Activated naive CD8-positive, alpha-beta T cell (primary cell): ENCODE results near the gene EFCAB13.

Experiments used
- H3K27ac Mint-ChIP-seq: one replicate; pipeline ENCODE4 v1.8.0; 2021; ENCODE audit warnings: mixed read lengths
- H3K27me3 Mint-ChIP-seq: one replicate; pipeline ENCODE4 v1.8.0; 2021; ENCODE audit warnings: mixed read lengths
- H3K36me3 Mint-ChIP-seq: one replicate; pipeline ENCODE4 v1.8.0; 2021; ENCODE audit warnings: mixed read lengths
- H3K4me1 Mint-ChIP-seq: one replicate; pipeline ENCODE4 v1.8.0; 2021; ENCODE audit warnings: low read depth, mixed read lengths
- H3K4me3 Mint-ChIP-seq: one replicate; pipeline ENCODE4 v1.8.0; 2021; ENCODE audit warnings: mild to moderate bottlenecking, mixed read lengths
- H3K9me3 Mint-ChIP-seq: one replicate; pipeline ENCODE4 v1.8.0; 2021; ENCODE audit warnings: low read depth, mixed read lengths

EFCAB13 gene, protein sequence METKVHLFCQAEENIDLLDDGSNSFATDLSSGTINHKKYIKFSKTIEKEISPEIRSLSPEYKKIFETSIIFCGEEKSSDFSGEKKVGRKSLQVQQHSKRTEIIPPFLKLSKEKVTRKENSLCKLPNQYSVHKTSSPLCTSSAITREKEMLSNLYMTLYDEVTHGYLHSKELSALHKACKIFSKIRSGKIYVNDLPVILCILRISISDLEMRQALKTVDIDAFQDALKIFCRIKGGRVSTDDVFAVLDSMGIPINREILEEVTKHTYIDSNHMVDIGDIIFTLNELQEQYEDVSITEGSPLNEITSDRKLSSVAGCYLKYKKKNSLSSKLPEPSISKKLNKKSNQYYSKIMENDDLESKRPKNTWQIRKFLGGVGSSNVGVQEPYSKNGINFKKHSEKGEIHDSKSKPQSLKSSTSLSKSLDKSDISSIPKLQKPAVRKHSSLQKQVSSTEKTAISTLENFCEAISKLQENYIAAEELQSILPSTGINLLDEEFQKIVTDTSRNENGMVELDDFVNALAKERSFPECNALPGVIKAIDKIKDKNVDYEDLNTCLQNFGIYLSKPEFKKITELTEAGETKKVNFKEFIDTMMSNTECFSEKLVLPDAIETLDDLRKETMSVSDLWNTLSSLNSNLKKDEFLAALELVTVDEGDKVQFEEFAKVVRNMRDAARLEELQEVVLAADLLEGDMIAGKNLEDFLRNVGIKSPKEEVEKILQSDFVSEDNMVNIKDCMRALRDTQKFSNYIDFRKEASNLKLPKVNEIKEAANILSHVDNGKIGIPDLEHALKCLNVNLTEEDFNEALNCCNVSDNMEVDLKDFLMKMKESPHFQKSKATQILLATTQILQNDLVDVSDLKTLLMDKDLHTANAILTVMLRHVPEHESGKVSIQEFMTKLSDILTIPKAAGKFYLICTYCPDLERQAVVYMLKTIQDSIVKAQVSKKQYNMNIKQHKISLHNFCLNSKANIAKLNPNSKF

DNA sequence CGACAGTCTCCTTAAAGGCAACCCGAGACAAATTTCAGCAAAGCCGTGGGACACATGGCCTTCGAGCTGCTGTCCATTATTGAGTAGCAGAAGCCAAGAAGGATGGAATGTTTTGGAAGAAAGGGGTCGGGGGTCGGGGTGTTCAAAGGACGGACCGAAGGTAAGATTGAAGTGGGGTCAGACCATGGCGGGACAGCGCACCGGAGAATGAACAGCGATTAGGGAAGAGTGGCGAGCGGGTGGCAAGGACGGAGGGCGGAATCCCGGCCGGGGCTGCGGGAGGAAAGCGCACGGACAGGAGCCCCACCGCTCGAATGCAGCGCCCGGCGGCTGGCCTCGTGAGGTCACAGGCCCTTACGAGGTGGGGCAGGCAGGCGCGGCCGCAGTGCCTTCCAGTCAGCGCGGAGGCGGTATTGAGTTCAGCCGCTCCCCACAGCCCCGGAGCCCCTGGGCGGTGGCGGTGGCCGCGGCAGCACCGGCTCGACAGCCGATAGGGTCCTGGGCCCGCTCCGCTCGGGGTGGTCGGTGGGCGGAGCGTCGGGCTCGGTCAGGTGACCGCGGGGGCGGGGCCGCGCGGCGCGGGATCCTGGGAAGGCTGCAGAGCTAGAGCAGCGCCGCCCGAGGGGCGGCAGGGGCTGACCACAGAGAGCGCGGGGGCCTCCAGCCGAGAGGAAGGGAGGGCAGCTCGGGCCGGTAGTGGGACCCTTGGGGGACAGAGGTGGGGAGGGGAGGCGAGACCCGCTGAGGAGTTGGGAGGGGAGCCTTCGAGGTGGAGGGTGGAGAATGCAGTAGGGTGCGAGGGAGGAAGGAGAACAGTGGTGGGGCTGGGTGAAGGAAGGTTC is at the start of gene EFCAB13:
TSS of gene EFCAB13 (plus strand) at position 574 of the 842 bp plus-strand sequence. CDS start 4,399 bp downstream, outside the sequence.
- Mint-ChIP-seq H3K36me3 (no peaks in the 10 kb centered on the region), H3K4me1 (peaks cover 19% of the 10 kb centered on the region), H3K9me3 (no peaks in the 10 kb centered on the region), H3K4me3 (peak within 1 kb of the TSS; percentile 97), H3K27me3 (no peaks in the 10 kb centered on the region), H3K27ac (peak within 1 kb of the TSS; percentile 93)

DNA sequence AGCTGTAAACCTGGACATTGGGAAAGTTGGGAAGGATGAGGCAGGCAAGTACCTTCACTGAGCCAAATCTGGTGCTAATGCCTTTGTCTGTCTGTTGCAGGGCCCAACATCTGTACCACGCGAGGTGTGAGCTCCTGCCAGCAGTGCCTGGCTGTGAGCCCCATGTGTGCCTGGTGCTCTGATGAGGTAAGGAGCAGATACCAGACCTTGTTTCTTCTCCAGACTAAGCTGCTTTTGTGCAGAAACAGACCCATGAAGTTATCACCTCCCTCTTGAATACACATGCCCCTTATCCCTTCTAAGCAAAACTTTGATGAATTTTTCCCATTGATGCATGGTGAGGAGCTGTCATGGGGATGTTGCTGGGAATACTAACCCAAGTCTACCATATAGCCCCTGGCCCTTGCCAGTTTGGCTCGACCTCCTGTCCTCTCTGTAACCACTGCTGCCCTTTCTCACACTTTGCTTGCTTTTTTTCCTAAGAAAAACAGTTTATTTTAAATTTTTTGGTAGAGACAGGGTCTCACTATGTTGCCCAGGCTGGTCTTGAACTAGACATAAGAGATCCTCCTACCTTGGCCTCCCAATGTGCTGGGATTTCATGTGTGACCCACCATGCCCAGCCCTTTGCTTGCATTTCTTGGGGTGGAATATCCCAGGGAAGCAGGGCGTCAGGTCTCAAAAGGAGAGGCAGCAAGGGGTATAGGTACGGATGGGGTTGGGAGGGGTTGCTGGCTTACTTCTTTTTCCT is 49.3 kb upstream of the EFCAB13 start:
- Mint-ChIP-seq H3K27me3 (peaks cover 4% of the 10 kb centered on the region), H3K27ac (no peak overlapping the region), H3K4me3 (no peak overlapping the region), H3K4me1 (no peaks in the 10 kb centered on the region), H3K9me3 (no peaks in the 10 kb centered on the region), H3K36me3 (peaks cover 2% of the 10 kb centered on the region)

DNA sequence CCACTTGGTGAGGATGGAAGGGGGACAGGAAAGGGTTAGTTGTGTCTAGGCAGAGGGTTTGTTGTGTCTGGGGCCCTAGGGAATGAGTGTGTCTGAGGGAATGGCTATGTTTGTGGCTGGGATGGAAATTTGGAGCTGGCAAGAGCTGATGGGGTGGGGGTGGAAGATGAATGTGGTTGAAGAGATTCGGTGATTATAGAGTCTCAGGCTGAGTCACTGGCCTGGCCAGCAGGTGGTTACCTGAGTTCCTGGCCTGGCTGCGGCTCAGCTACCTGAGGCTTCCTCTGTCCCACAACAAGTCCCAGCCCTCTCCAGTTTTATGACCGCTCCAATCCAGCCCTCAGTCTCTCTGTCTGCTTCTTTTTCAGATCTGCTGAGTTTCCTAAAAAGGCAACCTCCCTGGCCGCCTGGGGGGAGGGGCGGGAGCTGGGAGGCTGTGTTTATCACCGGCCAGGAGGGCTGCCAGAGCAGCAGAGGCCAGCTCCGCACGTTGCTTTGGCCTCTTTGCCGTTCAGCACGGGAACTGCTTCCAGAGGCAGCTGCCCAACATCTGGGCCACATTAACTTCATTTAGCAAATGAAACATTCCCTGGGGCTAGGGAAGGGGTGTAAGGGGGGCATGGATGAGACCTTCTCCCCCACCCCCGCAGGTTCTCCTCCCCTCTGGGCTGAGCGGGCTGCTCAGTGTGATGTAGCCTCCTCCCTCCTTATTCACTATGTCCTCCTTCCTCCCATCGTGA is 48.3 kb upstream of the EFCAB13 start:
- Mint-ChIP-seq H3K27me3 (peaks cover 4% of the 10 kb centered on the region), H3K9me3 (no peaks in the 10 kb centered on the region), H3K4me3 (no peak overlapping the region), H3K36me3 (no peaks in the 10 kb centered on the region), H3K27ac (no peak overlapping the region), H3K4me1 (no peaks in the 10 kb centered on the region)

DNA sequence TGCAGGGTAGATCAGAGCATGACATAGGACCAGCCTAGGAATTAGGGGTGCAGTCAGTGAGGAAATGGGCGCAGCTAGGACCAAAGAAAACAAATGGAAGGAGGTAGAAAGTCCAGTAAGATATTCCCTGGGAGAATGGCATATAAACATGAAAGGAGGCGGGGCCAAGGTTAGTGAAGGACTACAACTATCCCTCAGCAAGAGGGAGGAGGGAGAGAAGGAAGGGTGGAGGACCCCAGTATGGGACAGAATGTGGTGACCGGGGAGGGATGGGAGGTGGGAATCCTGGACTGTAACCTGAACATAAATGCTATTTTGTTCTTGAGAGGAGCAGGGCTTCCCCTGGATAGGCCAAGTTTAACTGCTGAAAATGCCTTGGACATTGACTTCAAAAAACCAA is 47.3 kb upstream of the EFCAB13 start:
- Mint-ChIP-seq H3K4me1 (no peaks in the 10 kb centered on the region), H3K4me3 (no peak overlapping the region), H3K27me3 (peaks cover 4% of the 10 kb centered on the region), H3K9me3 (no peaks in the 10 kb centered on the region), H3K27ac (no peak overlapping the region), H3K36me3 (no peaks in the 10 kb centered on the region)

DNA sequence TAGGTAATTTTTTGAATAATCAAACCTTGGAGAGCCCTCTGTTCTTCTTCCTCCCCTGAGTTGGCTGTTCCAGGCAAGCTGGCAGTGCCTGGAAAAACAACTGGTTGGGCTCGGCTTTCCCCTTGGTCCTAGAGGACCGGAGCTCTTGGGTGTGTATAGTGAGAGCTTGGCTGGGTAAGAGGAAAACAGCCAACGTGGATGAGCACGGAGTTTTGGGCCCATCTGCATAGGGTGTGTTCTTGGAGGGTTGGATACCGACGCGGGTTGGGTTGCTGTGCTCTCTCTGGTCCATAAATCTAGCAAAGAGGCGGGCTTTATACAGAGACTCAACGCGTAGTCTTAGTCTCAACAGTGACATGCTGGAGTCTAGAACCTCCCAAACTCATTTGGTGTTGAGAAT is 46.9 kb upstream of the EFCAB13 start:
- Mint-ChIP-seq H3K27me3 (peaks cover 4% of the 10 kb centered on the region), H3K4me3 (no peak overlapping the region), H3K9me3 (no peaks in the 10 kb centered on the region), H3K27ac (no peak overlapping the region), H3K4me1 (no peaks in the 10 kb centered on the region), H3K36me3 (no peaks in the 10 kb centered on the region)

DNA sequence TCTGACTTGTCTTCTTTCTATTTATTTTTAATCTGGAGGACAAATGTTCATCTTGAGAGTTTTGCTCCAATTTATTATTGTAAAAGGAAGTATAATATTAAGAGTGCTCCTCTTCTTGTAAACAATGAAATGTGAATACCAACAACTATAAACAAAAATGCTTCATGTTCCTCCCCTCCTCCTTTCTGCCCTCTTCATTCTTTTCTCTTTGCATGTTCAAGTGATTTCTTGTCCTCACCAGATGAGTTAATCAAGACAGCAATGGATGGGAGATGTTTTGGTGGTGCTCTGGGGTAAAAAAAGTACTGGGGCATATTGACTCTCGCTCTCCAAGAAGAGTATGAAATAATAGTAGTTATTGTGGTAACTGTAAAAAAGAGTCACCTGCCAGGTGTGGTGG is 45.8 kb upstream of the EFCAB13 start:
- Mint-ChIP-seq H3K4me3 (no peak overlapping the region), H3K36me3 (no peaks in the 10 kb centered on the region), H3K9me3 (no peaks in the 10 kb centered on the region), H3K4me1 (no peaks in the 10 kb centered on the region), H3K27me3 (peaks cover 4% of the 10 kb centered on the region), H3K27ac (no peak overlapping the region)

DNA sequence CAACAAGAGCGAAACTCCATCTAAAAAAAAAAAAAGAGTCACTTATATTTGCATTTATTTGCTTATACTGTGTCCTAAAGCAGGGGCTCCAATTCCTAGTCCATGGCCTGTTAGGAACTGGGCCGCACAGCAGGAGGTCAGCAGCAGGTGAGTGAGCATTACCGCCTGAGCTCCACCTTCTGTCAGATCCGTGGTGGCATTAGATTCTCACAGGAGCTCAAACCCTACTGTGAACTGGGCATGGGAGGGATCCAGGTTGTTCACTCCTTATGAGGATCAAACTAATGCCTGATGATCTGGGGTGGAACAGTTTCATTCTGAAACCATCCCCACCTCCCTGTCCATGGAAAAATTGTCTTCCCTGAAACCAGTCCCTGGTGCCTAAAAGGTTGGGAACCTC is 45.2 kb upstream of the EFCAB13 start:
- peaks cover 4% of the 10 kb centered on the region for H3K27me3 Mint-ChIP-seq
- H3K4me1 Mint-ChIP-seq: no peaks in the 10 kb centered on the region
- no peak overlapping the region for H3K27ac Mint-ChIP-seq
- H3K36me3 Mint-ChIP-seq: no peaks in the 10 kb centered on the region
- H3K4me3 Mint-ChIP-seq: no peak overlapping the region
- no peaks in the 10 kb centered on the region for H3K9me3 Mint-ChIP-seq

DNA sequence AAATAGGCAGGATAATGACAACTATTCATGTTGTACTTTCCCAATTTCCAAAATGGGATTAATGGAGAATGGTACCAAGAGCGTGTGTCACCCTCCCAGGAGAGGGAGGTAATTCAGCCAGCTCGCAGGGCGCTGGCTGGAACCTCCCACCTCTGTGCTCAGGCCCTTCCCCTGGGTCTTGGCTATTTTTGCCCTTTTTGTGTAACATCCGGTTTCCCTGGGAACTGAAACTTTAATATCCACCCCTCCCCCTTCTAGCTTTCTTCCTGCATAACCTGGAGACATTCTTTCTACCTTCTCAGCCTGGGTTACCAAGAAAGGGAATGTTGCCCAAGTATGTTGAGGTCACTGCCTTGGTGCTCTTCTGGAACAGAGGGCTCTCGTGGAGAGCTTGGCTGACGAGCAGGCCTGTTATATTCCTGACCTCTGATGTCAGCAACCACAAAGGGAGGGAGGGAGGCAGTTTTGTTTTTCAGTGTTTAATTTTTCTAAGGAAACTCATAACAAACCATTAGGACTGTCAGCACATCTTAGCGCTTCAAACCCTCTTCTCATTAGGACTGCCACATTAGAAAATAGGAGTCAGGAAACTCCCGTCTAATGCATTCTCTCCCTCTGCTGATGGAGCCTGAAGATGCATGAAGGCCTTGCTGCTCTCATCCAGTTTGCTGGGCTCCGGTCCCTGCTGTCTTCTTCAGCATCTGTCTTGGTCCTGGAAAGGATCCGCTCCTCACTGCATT is 44.5 kb upstream of the EFCAB13 start:
- Mint-ChIP-seq H3K4me1 (no peaks in the 10 kb centered on the region), H3K4me3 (no peak overlapping the region), H3K27ac (no peak overlapping the region), H3K27me3 (peaks cover 6% of the 10 kb centered on the region), H3K9me3 (no peaks in the 10 kb centered on the region), H3K36me3 (no peaks in the 10 kb centered on the region)

DNA sequence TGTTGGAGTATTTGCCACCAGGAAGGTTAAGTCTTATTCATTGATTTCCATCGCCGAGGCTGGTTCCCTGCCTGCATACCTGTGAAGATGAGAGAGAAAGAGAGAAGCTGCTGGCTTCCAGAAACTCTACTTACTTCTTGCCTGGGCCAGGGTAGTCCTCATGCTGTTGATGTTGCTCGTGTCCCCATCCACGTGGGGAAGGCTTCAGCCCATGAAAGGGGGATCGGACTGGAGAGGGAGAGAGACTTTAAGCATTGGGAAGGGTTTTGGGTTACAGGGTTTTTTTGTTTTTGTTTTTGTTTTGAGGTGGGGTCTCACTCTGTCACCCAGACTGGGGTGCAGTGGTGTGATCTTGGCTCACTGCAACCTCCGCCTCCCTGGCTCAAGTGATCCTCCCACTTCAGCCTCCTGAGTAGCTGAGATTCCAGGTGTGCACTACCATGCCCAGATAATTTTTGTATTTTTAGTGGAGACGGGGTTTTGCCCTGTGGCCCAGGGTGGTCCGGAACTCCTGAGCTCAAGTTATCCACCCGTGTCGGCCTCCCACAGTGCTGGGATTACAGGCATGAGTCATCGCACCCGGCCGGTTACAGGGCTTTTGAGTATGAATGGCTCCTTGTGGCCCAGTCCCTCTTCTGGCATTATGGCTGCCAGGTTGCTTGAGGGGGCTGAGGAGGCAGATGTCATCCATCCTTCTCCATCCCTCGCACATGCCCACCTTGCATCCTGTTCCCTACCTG is 43.5 kb upstream of the EFCAB13 start:
- Mint-ChIP-seq H3K4me1 (no peaks in the 10 kb centered on the region), H3K4me3 (no peak overlapping the region), H3K9me3 (no peaks in the 10 kb centered on the region), H3K27me3 (peaks cover 4% of the 10 kb centered on the region), H3K36me3 (no peaks in the 10 kb centered on the region), H3K27ac (no peak overlapping the region)

DNA sequence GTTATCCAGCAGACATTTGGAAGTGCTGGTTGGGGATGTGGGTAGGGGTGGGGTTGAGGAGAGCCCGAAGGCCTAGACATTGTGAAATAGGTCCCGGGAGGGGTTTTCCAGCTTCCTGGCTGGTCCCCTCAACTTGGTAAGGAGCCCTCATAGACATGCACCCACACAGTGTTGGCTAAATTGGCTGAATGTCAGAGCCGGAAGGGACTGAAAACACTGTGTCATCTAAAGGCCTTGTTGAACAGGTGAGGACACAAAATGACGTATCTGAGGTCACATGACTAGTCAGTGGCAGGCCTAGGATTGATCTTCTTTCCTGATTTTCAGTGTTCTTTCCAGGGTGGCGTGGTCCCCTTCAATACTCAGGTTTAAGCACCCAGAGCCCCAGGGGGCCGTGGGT is 42.5 kb upstream of the EFCAB13 start:
- no peaks in the 10 kb centered on the region for H3K4me1 Mint-ChIP-seq
- no peak overlapping the region for H3K27ac Mint-ChIP-seq

DNA sequence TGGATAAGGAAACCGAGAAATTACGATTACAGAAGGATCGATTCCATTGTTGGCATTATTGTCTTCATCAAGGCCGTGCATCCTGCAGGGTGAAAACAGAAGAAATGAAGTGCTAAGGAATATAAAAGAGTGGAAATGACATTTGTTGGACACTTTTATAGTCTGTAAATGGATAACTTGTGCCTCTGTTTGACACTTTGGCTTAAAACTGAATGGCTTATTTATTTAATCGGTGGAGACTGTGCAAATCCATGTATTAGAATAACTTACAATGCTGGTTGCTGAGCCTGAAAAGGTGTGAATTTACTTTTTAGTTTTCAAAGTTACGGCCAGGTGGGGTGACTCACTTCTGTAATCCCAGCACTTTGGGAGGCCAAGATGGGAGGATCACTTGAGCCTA is 38.8 kb upstream of the EFCAB13 start:
- Mint-ChIP-seq H3K4me3 (no peak overlapping the region), H3K27ac (no peak overlapping the region), H3K9me3 (no peaks in the 10 kb centered on the region), H3K4me1 (no peaks in the 10 kb centered on the region), H3K27me3 (peaks cover 4% of the 10 kb centered on the region), H3K36me3 (no peaks in the 10 kb centered on the region)

More for the DNA sequence above, 42.5 kb upstream of the EFCAB13 start:
- H3K4me3 Mint-ChIP-seq: no peak overlapping the region
- no peaks in the 10 kb centered on the region for H3K36me3 Mint-ChIP-seq
- H3K27me3 Mint-ChIP-seq: peaks cover 4% of the 10 kb centered on the region
- H3K9me3 Mint-ChIP-seq: no peaks in the 10 kb centered on the region

DNA sequence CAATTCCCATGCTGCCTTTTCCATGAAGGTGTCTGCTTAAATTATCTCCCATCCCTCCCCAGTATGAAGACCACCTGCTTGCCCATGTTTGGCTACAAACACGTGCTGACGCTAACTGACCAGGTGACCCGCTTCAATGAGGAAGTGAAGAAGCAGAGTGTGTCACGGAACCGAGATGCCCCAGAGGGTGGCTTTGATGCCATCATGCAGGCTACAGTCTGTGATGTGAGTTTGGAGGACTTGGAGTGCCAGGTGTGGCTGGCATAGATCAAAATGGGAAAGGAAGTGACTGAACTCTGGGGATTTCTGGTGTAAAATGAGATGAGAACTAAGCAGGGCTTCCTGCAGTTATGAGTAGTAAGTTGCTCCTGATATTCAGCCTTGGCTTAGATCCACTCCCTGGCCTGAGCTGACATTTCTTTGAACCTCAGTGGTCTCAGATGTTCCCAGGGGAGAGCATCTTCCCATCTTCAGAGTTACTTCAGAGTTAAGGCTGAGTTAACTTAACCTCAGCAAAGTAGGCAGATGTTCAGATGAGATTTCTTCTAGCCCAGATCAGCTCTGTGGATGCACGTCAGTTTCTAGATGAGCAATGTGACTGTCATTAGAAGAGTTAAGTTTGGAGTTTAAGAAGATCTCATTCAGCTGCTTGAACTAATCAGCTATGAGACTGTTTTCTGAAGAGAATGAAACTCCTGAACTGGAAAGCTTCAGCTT is 37.4 kb upstream of the EFCAB13 start:
- no peak overlapping the region for H3K27ac Mint-ChIP-seq

More for the DNA sequence above, 37.4 kb upstream of the EFCAB13 start:
- Mint-ChIP-seq H3K9me3 (no peaks in the 10 kb centered on the region), H3K36me3 (no peaks in the 10 kb centered on the region), H3K27me3 (peaks cover 4% of the 10 kb centered on the region), H3K4me1 (no peaks in the 10 kb centered on the region), H3K4me3 (no peak overlapping the region)
